Stromal cell of bone marrow (primary cell): ENCODE data around the gene TAF1A.

Experiments
- DNase-seq: peaks from one replicate; pipeline ENCODE4 v3.0.0-alpha.2; 2012; ENCODE audit warnings: low read depth

Gene TAF1A

GRCh38 chr1:222535455-222535854, 54.3 kb downstream of the TAF1A start:
- DNase-seq = no peak

GRCh38 chr1:222530852-222531251, 58.9 kb downstream of the TAF1A start:
- DNase-seq = no peak

- DNase-seq = no peak
Observed at GRCh38 chr1:222529916-222530315, 59.8 kb downstream of the TAF1A start.

DNA sequence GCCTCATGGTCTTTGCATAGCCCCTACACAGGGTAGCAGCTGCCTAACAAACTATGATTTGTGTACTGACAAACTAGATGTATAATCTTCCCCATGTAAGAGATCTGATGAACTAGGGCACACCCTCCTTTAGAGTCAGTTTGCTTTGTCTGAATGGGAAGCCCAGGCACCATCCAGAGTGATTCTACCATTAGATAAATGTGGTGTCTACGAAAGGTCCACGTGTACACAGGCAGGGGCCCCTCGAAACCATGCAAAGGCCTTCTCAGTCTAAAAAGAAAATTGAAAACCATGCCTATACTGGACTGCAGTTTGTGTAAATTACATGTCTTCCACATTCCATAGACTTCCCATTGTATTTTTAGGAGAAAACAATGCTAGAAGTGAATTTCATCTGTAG, 60.6 kb downstream of the TAF1A start:
- no peak for DNase-seq

DNA sequence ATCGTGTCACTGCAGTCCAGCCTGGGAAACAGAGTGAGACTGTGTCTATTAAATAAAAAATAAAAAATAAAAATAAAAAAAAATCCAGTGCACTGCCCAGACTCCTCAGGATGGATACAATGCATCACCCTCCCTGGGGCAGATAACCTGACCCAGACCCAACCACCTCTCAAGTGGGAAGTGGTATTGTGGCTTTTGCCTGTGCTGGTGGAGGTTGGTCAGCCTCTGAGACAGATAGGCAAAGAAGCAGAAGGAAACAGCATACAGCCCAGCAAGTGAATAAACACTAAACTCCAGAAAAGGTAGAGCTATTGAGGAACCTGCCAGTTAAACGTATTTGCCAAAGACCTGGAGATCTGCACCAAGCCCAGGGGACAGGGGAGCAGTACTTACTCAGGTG, 63.8 kb downstream of the TAF1A start:
- DNase-seq = no peak

GRCh38 chr1:222523852-222524251, 65.9 kb downstream of the TAF1A start:
- DNase-seq = no peak

GRCh38 chr1:222522105-222522915, 67.4 kb downstream of the TAF1A start:
- no peak for DNase-seq

GRCh38 chr1:222521299-222522104, 68.2 kb downstream of the TAF1A start:
- no peak for DNase-seq
